Measurements from ENCODE around the gene ACER1. TPM values are rescaled to one million over a fixed set of nuclear protein-coding genes. Genes with fewer than 3 reads are reported as not detected.
"Not testable (repeated sequence)": the region's sequence is repeated elsewhere in the genome, so short reads cannot be mapped to it uniquely, and the experiment has no call there.

The ACER1 gene
- total RNA-seq, 4 donors from 2014 or later, result not detected

GRCh38 chr19:6352381-6353165, 19.2 kb upstream of the ACER1 start:
- Histone ChIP-seq H3K4me1 (no peaks in the 10 kb centered on the region), H3K27ac (no peak overlapping the region), H3K27me3 (no peaks in the 10 kb centered on the region), H3K36me3 (no peaks in the 10 kb centered on the region), H3K4me3 (no peak overlapping the region), H3K9me3 (no peaks in the 10 kb centered on the region)
- DNase-seq (no peak), ATAC-seq (no peak)
- in situ Hi-C loops (cut with MboI; ENCODE audit: low sequenced_read_pairs in 4 of 4) (no loop called here), intact Hi-C loops (cut with DNase I; ENCODE audit: low total_unique reads) (no loop called here)
- TF ChIP-seq CTCF (IDR thresholded peaks at IDR 0.05 in 4 of 5, conservative IDR thresholded peaks at IDR 0.05 in 1 of 5), result no peak
- no peak for TF ChIP-seq POLR2A (IDR thresholded peaks at IDR 0.05)

- in situ Hi-C loops (cut with MboI; ENCODE audit: low sequenced_read_pairs in 4 of 4) (no loop called here), intact Hi-C loops (cut with DNase I; ENCODE audit: low total_unique reads) (no loop called here)
- H3K27ac ChIP-seq, result no peak overlapping the region
- no peaks in the 10 kb centered on the region for H3K4me1 ChIP-seq
- H3K36me3 ChIP-seq, result no peaks in the 10 kb centered on the region
- no peaks in the 10 kb centered on the region for H3K27me3 ChIP-seq
- no peak for ATAC-seq
- no peak for DNase-seq
- H3K4me3 ChIP-seq, result no peak overlapping the region
- H3K9me3 ChIP-seq, result no peaks in the 10 kb centered on the region
- TF ChIP-seq POLR2A (IDR thresholded peaks at IDR 0.05), result no peak
- no peak for TF ChIP-seq CTCF (IDR thresholded peaks at IDR 0.05 in 4 of 5, conservative IDR thresholded peaks at IDR 0.05 in 1 of 5)
Measured at GRCh38 chr19:6350688-6351087, 17.3 kb upstream of the ACER1 start.

GRCh38 chr19:6349271-6349670, 15.9 kb upstream of the ACER1 start:
- H3K27ac ChIP-seq; DNase-seq; H3K4me1 ChIP-seq; intact Hi-C loops (cut with DNase I; ENCODE audit: low total_unique reads); H3K36me3 ChIP-seq; H3K4me3 ChIP-seq; H3K9me3 ChIP-seq; ATAC-seq; in situ Hi-C loops (cut with MboI; ENCODE audit: low sequenced_read_pairs in 4 of 4); H3K27me3 ChIP-seq: not testable (repeated sequence)

GRCh38 chr19:6343462-6343861, 10.1 kb upstream of the ACER1 start:
- in situ Hi-C loops (cut with MboI; ENCODE audit: low sequenced_read_pairs in 4 of 4) (no loop called here), intact Hi-C loops (cut with DNase I; ENCODE audit: low total_unique reads) (no loop called here)
- DNase-seq (no peak), ATAC-seq (no peak)
- Histone ChIP-seq H3K4me1 (no peaks in the 10 kb centered on the region), H3K27me3 (peaks cover 0 to 6% (median 0%) of the 10 kb centered on the region in 3 donors), H3K27ac (no peak overlapping the region), H3K4me3 (no peak overlapping the region), H3K9me3 (no peaks in the 10 kb centered on the region), H3K36me3 (no peaks in the 10 kb centered on the region)
- TF ChIP-seq POLR2A (IDR thresholded peaks at IDR 0.05) (no peak), CTCF (IDR thresholded peaks at IDR 0.05 in 4 of 5, conservative IDR thresholded peaks at IDR 0.05 in 1 of 5) (no peak)

GRCh38 chr19:6340493-6341201, 7.2 kb upstream of the ACER1 start:
- ATAC-seq, result no peak
- Histone ChIP-seq H3K9me3 (no peaks in the 10 kb centered on the region), H3K27me3 (peaks cover 0 to 6% (median 0%) of the 10 kb centered on the region in 3 donors), H3K4me3 (no peak overlapping the region), H3K4me1 (no peaks in the 10 kb centered on the region), H3K27ac (no peak overlapping the region), H3K36me3 (no peaks in the 10 kb centered on the region)
- in situ Hi-C loops (cut with MboI; ENCODE audit: low sequenced_read_pairs in 4 of 4) (no loop called here), intact Hi-C loops (cut with DNase I; ENCODE audit: low total_unique reads) (no loop called here)
- DNase-seq, result no peak
- TF ChIP-seq POLR2A (IDR thresholded peaks at IDR 0.05) (no peak), CTCF (IDR thresholded peaks at IDR 0.05 in 4 of 5, conservative IDR thresholded peaks at IDR 0.05 in 1 of 5) (no peak)
